Transverse colon (tissue), 4 donors: ENCODE results near the gene API5. TPM values are rescaled to one million over a fixed set of nuclear protein-coding genes. Genes with fewer than 3 reads are reported as not detected.
A peak's percentile ranks its signal among the peaks of the same experiment; 100 is the strongest.

Source experiments
- DNase-seq: peaks from one replicate; pipeline ENCODE4 v3.0.0-alpha.2; 2019
- H3K27ac ChIP-seq, 4 donors: fragments of 200-600 bp; sonication (generic); 2 replicates each; pipeline ENCODE4 v1.5.1; 2016 to 2018; ENCODE audit warnings: inconsistent platforms in 4 of 4
- H3K27me3 ChIP-seq: fragments of 200-600 bp; sonication (generic); 2 replicates; pipeline ENCODE4 v1.5.1; 2017; ENCODE audit warnings: inconsistent platforms
- H3K36me3 ChIP-seq, 4 donors: fragments of 200-600 bp; sonication (generic); 2 replicates each; pipeline ENCODE4 v1.5.1; 2017 to 2019; ENCODE audit warnings: inconsistent platforms in 4 of 4
- H3K4me1 ChIP-seq, 4 donors: fragments of 200-600 bp; sonication (generic); 2 replicates each; pipeline ENCODE4 v1.5.1; 2017 to 2020; ENCODE audit warnings: inconsistent platforms in 4 of 4
- H3K4me3 ChIP-seq, 4 donors: fragments of 200-600 bp; sonication (generic); 1 replicate in 1 of 4; 2 replicates in 3 of 4; pipeline versions ENCODE4 v1.5.1 to v1.6.1; 2017 to 2019; ENCODE audit warnings: inconsistent platforms in 4 of 4
- H3K9me3 ChIP-seq, 2 donors: fragments of 200-600 bp; sonication (generic); 2 replicates each; pipeline ENCODE4 v1.5.1; 2017 to 2019; ENCODE audit warnings: inconsistent platforms in 2 of 2
- CTCF ChIP-seq, 5 experiments: fragments of 200-600 bp in 3 of 5; fragments of 450-650 bp in 2 of 5; sonication (generic) in 3 of 5; IDR thresholded peaks; 1 replicate in 2 of 5; 2 replicates in 3 of 5; pipeline ENCODE4 v1.5.1; 2016 to 2017; ENCODE audit warnings: antibody characterized with exemption in 5 of 5, inconsistent platforms in 3 of 5, mild to moderate bottlenecking in 2 of 5, moderate library complexity in 1 of 5
- EP300 ChIP-seq: sonication (generic); formaldehyde crosslinking; IDR thresholded peaks from one replicate; pipeline ENCODE4 v1.6.1; 2017; ENCODE audit warnings: antibody characterized with exemption, low read depth
- POLR2A ChIP-seq: fragments of 450-650 bp; IDR thresholded peaks from one replicate; pipeline ENCODE4 v1.6.1; 2016; ENCODE audit warnings: antibody characterized with exemption, mild to moderate bottlenecking, moderate library complexity
- POLR2AphosphoS5 ChIP-seq, 3 donors: sonication (generic); formaldehyde crosslinking; IDR thresholded peaks; one replicate each; pipeline ENCODE4 v1.6.1; 2016; ENCODE audit warnings: antibody characterized with exemption in 3 of 3
- WGBS, 2 donors: methylation state at CpG; one replicate each; pipeline ENCODE4 v1.1.5; 2018; ENCODE audit warnings: low coverage in 1 of 2; 5-methylcytosine and 5-hydroxymethylcytosine counted together
- in situ Hi-C, 4 donors: fragments of 200-750 bp; cut with MboI; loops; one replicate each; pipeline versions ENCODE4 v1.15.0 to v1.15.1; 2017; ENCODE audit warnings: low sequenced_read_pairs in 3 of 4, low pct_ligation_motif_present in 1 of 4, low pct_unique_long_range_greater_than_20kb in 1 of 4
- intact Hi-C: fragments of 100-400 bp; cut with DNase I; formaldehyde crosslinking; loops from one replicate; pipeline ENCODE4 v1.15.1; 2023; ENCODE audit warnings: low total_unique reads
- total RNA-seq, 4 donors: library from RNA; depleted of rRNA; stranded (reverse); fragments of >200 nt; gene quantifications; one replicate each; pipeline ENCODE4 v1.1.0, GENCODE V29; 2016

Gene API5
- total RNA-seq, result 10 to 100 TPM; 18.7 to 74.6 (median 46.6) TPM

GRCh38 chr11:43311791-43312607, at the start of gene API5:
Gene API5, plus strand, starts transcription at chr11:43311996. Its CDS starts 132 bp downstream, at chr11:43312128.
- Histone ChIP-seq H3K36me3 (no peaks in the 10 kb centered on the region), H3K4me3 (peak within 1 kb of the TSS; percentile 80 to 98 (median 84)), H3K27ac (peak within 1 kb of the TSS; percentile 89 to 95 (median 90)), H3K9me3 (no peaks in the 10 kb centered on the region), H3K4me1 (peaks cover 11 to 27% (median 24%) of the 10 kb centered on the region in 4 donors), H3K27me3 (no peaks in the 10 kb centered on the region)
- TF ChIP-seq EP300, result no peak
- TF ChIP-seq POLR2AphosphoS5 (IDR thresholded peaks at IDR 0.05), result peak; percentile 78 to 85 (median 85)
- peak; percentile 84 for TF ChIP-seq POLR2A
- peak; percentile 60 to 74 (median 70) for TF ChIP-seq CTCF (IDR thresholded peaks at IDR 0.05)
- 0 to 3% methylated on average over 6 to 37 of the region's 60 CpGs for WGBS, 2 donors
- in situ Hi-C loops, result loop anchor here in 2 of 4 donors (25.0 kb wide), 1 partner anchor 100 kb away; no protein-coding TSS in a partner anchor
- peak; percentile 93 for DNase-seq
- intact Hi-C loops, result no loop called here

- TF ChIP-seq CTCF (IDR thresholded peaks at IDR 0.05), result no peak
- no peak for TF ChIP-seq POLR2AphosphoS5 (IDR thresholded peaks at IDR 0.05)
- TF ChIP-seq POLR2A, result no peak
- no peak for TF ChIP-seq EP300
- no peak overlapping the region for H3K4me3 ChIP-seq
- no peaks in the 10 kb centered on the region for H3K36me3 ChIP-seq
- in situ Hi-C loops, result no loop called here
- intact Hi-C loops, result no loop called here
- DNase-seq, result no peak
- no peaks in the 10 kb centered on the region for H3K4me1 ChIP-seq
- no peaks in the 10 kb centered on the region for H3K9me3 ChIP-seq
- H3K27me3 ChIP-seq, result no peaks in the 10 kb centered on the region
- no peak overlapping the region for H3K27ac ChIP-seq
- WGBS, 2 donors, result 64 to 70% methylated on average over 6 to 10 of the region's 10 CpGs
These were observed 43.8 kb upstream of the API5 start for GRCh38 chr11:43267856-43268580.

GRCh38 chr11:43268786-43269185, 43.0 kb upstream of the API5 start:
- H3K9me3 ChIP-seq, result no peaks in the 10 kb centered on the region
- DNase-seq, result no peak
- WGBS, 2 donors, result 28% methylated on average over 2 of the region's 2 CpGs
- no peaks in the 10 kb centered on the region for H3K4me1 ChIP-seq
- no peaks in the 10 kb centered on the region for H3K27me3 ChIP-seq
- H3K36me3 ChIP-seq, result no peaks in the 10 kb centered on the region
- no peak overlapping the region for H3K4me3 ChIP-seq
- TF ChIP-seq EP300 (no peak), POLR2AphosphoS5 (IDR thresholded peaks at IDR 0.05) (no peak), CTCF (IDR thresholded peaks at IDR 0.05) (no peak), POLR2A (no peak)
- H3K27ac ChIP-seq, result no peak overlapping the region
- in situ Hi-C loops, result no loop called here
- intact Hi-C loops, result no loop called here

- WGBS, 2 donors, result 43 to 49% methylated on average over 7 to 15 of the region's 15 CpGs
- in situ Hi-C loops, result no loop called here
These were observed 42.4 kb upstream of the API5 start for GRCh38 chr11:43269254-43269918.

More at GRCh38 chr11:43269254-43269918, 42.4 kb upstream of the API5 start:
- H3K9me3 ChIP-seq, result no peaks in the 10 kb centered on the region
- no peak for TF ChIP-seq CTCF (IDR thresholded peaks at IDR 0.05)
- no peak for TF ChIP-seq POLR2A
- TF ChIP-seq POLR2AphosphoS5 (IDR thresholded peaks at IDR 0.05), result no peak
- TF ChIP-seq EP300, result no peak
- H3K27ac ChIP-seq, result no peak overlapping the region
- H3K36me3 ChIP-seq, result no peaks in the 10 kb centered on the region
- no peak for DNase-seq
- no peak overlapping the region for H3K4me3 ChIP-seq
- intact Hi-C loops, result no loop called here
- H3K4me1 ChIP-seq, result no peaks in the 10 kb centered on the region
- H3K27me3 ChIP-seq, result no peaks in the 10 kb centered on the region
